H54 (cell line): ENCODE results near the gene IL36B.

Experiments
- DNase-seq: peaks from one replicate; pipeline ENCODE4 v3.0.0; 2011; ENCODE audit warnings: low spot score, mixed read lengths; ENCODE audit not compliant: insufficient read length
- FAIRE-seq: peaks from 3 replicates; lab custom pipeline; 2011; peaks lifted over from hg19 to GRCh38; lab: Jason Lieb, UNC
- POLR2A ChIP-seq: IDR thresholded peaks from 2 replicates; pipeline ENCODE4 v1.6.1; 2011; ENCODE audit warnings: low read depth, mild to moderate bottlenecking, low read length

IL36B gene

GRCh38 chr2:113054066-113054465 is 1.4 kb upstream of the IL36B start:
- no peak for TF ChIP-seq POLR2A
- DNase-seq, result no peak
- no peak for FAIRE-seq

DNA sequence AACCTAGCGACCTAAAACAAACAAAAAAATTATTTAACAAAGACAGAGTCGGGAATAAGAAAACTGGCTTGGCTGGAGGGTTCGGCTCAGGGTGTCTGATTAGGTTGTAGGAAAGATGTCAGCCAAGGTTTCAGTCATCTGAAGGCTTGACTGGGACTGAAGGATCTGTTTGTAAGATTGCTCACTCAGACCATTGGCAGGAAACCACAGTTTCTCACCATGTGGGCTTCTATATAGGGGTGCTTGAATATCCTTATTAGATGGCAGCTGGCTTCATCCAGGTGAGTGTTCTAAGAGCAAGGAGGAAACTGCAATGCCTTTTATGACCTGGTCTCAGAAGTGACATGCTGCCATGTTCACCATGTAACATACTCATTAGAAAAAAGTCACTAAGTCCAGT is 999 bp upstream of the IL36B start:
- DNase-seq (no peak), FAIRE-seq (no peak)
- no peak for TF ChIP-seq POLR2A

DNA sequence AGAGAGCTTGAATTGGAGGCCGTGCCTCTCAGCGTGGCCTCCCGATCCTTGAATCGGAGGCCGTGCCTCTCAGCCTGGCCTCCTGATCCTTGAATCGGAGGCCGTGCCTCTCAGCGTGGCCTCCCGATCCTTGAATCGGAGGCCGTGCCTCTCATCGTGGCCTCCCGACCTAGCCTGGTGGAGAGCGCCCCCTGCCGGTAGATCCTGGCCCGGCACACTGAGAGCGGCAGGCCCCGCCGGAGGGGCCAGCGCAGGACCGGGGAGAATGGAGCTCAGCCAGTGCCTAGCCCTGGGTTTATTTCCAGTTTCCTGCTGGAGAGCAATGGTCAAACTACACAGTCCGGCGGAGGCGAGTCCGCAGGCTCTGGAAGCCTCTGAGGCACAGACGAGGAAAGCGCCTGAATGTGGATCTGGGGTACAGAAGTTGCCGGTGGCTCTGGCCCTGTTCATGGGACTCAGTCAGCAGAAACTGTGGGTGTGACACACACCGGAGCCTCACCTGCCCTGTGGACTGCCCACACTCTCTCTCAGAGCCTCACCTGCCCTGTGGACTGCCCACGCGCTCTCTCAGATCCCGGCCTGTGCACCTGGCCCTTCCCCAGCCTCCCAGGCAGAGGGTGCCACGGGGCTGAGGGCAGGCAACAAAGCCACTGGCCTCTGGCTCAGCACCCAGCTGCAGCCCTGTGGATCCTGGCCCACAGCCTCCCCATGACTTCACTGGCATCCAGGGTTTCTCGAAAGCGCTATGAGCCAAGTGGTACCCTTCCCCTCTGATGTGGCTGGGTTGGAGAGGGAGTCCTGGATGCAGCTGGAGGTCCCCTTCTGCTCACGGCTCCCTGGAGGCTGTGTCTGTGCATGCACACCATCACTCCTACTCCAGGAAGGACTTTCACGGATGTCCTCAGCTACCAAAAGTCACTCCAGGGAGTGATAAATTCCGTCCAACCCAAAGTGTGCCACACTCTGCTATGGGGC is 1.5 kb downstream of the IL36B start:
- no peak for TF ChIP-seq POLR2A
- no peak for FAIRE-seq
- no peak for DNase-seq

- no peak for TF ChIP-seq POLR2A
- FAIRE-seq, result no peak
- DNase-seq, result no peak
These were observed 6.2 kb downstream of the IL36B start for GRCh38 chr2:113046465-113046864.

GRCh38 chr2:113041871-113042270 is 10.8 kb downstream of the IL36B start:
- no peak for TF ChIP-seq POLR2A
- FAIRE-seq (no peak), DNase-seq (no peak)

DNA sequence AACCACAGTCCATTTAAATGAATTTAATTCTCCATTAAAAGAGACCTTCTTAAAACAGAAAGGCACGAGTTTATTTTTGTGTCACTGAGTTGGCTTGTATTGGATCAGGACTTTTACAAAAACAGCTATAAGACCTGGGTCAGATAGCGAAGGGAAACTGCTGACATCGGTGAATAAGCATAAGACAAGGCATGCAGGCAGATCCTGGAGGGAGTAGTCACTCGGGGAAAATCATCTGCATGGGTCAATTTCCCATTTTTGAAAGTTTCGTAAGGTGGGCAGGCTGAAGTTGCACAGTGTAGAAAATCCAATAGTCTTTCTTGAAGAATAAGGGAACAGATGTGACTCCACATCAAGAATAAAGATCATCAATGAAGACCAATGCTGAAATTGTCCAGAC is 12.9 kb downstream of the IL36B start:
- FAIRE-seq (no peak), DNase-seq (no peak)
- TF ChIP-seq POLR2A, result no peak

DNA sequence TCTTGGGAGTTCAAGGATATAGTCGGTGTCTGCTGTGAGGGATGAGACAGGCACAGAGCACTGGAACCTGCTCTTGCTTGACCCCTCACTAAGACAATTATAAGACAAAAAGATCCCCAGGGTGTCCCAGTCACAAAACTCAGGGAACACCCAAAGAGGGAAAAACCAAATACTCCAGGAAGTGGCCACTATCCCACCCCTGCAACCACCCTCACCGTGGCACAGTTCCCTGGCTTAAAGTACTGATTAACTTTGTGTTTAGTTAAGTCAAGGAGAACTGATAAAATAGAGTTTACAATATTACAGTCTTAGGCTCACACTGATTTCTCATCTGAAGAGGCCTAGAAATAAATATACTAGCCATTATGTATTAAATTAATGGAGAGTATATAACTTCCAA is 13.5 kb downstream of the IL36B start:
- FAIRE-seq (no peak), DNase-seq (no peak)
- TF ChIP-seq POLR2A, result no peak

DNA sequence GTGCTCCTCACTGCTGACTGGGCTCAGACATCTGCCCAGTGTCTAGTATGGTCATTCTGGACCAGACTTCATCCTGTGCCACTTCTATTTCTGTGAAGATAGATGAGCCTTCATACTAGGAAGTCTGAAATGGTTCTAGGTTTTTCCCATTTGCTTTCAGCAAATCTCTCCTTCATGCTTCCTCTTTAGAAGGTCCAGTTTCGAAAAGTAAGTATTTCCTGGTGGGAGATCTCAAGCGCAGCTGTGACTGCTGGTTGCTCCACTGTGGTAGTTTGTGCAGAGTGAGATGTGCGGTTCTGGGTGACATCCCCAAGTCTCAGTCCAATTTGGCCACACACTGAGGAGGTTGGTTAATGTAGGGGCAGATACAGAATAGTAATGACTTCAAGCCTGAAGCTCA is 14.4 kb downstream of the IL36B start:
- no peak for TF ChIP-seq POLR2A
- no peak for FAIRE-seq
- DNase-seq, result no peak

DNA sequence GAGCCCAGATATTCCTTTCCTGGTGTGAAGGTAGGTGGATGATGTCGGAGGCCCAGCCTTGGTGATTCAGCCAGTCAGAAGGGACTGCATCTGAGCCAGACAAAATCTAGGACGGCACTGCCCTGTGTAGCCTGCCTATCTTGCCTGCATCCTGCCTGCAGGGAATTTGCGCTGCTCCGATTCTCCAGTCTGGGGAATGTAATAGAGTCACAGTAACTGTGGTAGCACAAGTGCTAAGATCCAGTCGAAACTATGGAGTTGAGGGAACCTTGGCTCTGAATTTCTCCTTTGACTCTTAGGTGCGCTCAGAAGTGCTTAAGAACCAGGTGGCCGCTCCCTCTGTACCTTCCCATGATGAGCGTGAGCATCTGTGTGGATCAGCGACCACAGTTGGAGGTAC is 15.9 kb downstream of the IL36B start:
- DNase-seq, result no peak
- no peak for TF ChIP-seq POLR2A
- no peak for FAIRE-seq

- TF ChIP-seq POLR2A, result no peak
- DNase-seq, result no peak
- no peak for FAIRE-seq
These were observed 18.7 kb downstream of the IL36B start for GRCh38 chr2:113034016-113034415.

- no peak for TF ChIP-seq POLR2A
- FAIRE-seq, result no peak
These were observed 19.9 kb downstream of the IL36B start for GRCh38 chr2:113032737-113033136.

GRCh38 chr2:113028112-113028511 is 24.6 kb downstream of the IL36B start:
- DNase-seq (no peak), FAIRE-seq (no peak)
- TF ChIP-seq POLR2A, result no peak

More at GRCh38 chr2:113032737-113033136, 19.9 kb downstream of the IL36B start:
- no peak for DNase-seq

DNA sequence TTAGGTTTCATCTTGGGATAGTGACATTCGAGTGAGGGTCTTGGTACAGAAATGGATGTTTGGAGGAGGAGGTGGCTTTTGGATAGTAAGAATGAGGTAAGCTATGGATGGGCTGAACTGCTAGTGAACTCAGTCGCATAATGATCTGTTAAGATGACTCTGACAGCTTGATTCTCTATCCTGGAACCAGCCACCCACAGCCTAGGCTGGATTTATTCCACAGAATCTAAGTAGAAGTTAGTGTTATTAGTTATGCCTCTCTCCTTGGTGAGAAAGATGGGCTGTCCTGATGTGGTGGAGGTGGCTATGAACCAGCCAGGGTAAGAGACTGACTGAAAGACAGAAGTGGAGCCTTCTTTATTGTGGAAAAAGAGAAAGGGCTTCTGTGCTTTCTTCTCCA is 25.0 kb downstream of the IL36B start:
- FAIRE-seq (no peak), DNase-seq (no peak)
- TF ChIP-seq POLR2A, result no peak

DNA sequence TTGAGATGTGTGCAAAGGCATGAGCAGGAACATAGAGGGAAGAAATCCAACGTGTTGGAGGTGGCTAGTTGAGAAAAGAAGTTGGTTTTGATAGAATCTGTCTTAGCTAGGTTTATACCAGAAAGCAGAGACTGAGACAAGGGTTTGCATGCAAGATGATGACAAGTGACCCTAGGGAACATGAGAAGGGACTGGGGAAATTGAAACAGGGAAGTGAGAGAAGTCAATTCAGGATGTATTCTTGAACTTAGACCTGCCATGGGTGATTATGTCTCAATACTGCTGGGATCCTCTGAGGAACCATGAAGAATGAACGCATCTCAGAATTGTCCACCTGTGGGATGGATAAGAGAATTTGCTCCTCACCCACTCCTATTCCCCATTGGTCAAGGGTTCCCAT is 26.9 kb downstream of the IL36B start:
- FAIRE-seq (no peak), DNase-seq (no peak)
- no peak for TF ChIP-seq POLR2A

DNA sequence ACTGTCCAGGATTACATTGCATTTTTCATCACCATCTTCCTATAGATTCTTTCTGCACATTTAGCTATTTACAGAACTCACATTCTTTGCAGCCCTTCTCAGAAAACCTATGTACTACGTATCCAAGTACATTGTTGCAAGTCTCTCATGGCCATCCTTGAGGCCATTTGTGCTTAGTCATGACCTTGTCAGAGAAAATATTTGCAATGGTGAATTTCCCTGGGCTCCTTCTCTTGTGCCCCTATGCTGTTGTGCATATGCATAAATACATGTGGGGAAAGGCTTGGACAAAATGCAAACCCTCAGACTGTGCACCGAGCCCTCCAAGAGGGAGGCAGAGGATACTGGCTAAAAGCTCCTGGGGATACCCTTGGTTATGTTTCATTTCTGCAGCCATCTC is 27.9 kb downstream of the IL36B start:
- FAIRE-seq (no peak), DNase-seq (no peak)
- TF ChIP-seq POLR2A, result no peak
